CD4-positive, alpha-beta T cell (primary cell): ENCODE data around the gene MFSD6. TPM values are rescaled to one million over a fixed set of nuclear protein-coding genes. Genes with fewer than 3 reads are reported as not detected.

Source experiments
- ATAC-seq: fragments of 200-7000 bp; cut with Tn5 transposase; one replicate; pipeline ENCODE4 v1.10.0; 2022; ENCODE audit warnings: mild to moderate bottlenecking; ENCODE audit not compliant: poor library complexity
- CTCF ChIA-PET: fragments of 350-600 bp; sonication (Branson Sonifier 250); formaldehyde crosslinking; loops from one replicate; lab custom pipeline; 2021; ENCODE audit warnings: antibody characterized with exemption, inconsistent platforms; lab: Charles Lee
- POLR2A ChIA-PET: fragments of 350-600 bp; sonication (Branson Sonifier 250); formaldehyde crosslinking; loops from one replicate; lab custom pipeline; 2021; ENCODE audit warnings: antibody characterized with exemption, inconsistent platforms; lab: Charles Lee
- DNase-seq, 14 experiments: peaks; one replicate each; pipeline ENCODE4 v3.0.0-alpha.2; 2013 to 2020; ENCODE audit warnings: mixed read lengths in 2 of 14
- H3K27ac ChIP-seq, 2 donors: one replicate each; pipeline versions ENCODE4 v1.5.1 to v1.7.0; 2013; ENCODE audit warnings: low read length in 2 of 2, low read depth in 1 of 2, mild to moderate bottlenecking in 1 of 2
- H3K27me3 ChIP-seq, 2 experiments: 1 replicate in 1 of 2; 2 replicates in 1 of 2; pipeline versions ENCODE4 v1.6.1 to v1.7.0; 2013; ENCODE audit warnings: low read length in 2 of 2, control low read depth in 1 of 2, mild to moderate bottlenecking in 1 of 2, moderate library complexity in 1 of 2; ENCODE audit not compliant: insufficient read depth in 2 of 2, control insufficient read depth in 1 of 2
- H3K36me3 ChIP-seq: one replicate; pipeline ENCODE4 v1.6.1; 2013; ENCODE audit warnings: low read length, control low read depth; ENCODE audit not compliant: insufficient read depth
- H3K4me1 ChIP-seq: one replicate; pipeline ENCODE4 v1.6.1; 2013; ENCODE audit warnings: low read length, control low read depth; ENCODE audit not compliant: insufficient read depth
- H3K4me3 ChIP-seq: one replicate; pipeline ENCODE4 v1.5.1; 2013; ENCODE audit warnings: mild to moderate bottlenecking, low read length, moderate library complexity
- H3K9me3 ChIP-seq, 2 experiments: 1 replicate in 1 of 2; 2 replicates in 1 of 2; pipeline versions ENCODE4 v1.6.1 to v1.7.0; 2013; ENCODE audit warnings: low read length in 2 of 2, mild to moderate bottlenecking in 2 of 2, control low read depth in 1 of 2, moderate library complexity in 1 of 2; ENCODE audit not compliant: control insufficient read depth in 1 of 2, insufficient read depth in 1 of 2
- H3K27ac Mint-ChIP-seq: one replicate; pipeline ENCODE4 v1.8.0; 2020; ENCODE audit warnings: mixed read lengths
- H3K27me3 Mint-ChIP-seq: one replicate; pipeline ENCODE4 v1.8.0; 2021; ENCODE audit warnings: mixed read lengths
- H3K36me3 Mint-ChIP-seq: one replicate; pipeline ENCODE4 v1.8.0; 2021; ENCODE audit warnings: low read depth, mixed read lengths
- H3K4me1 Mint-ChIP-seq: one replicate; pipeline ENCODE4 v1.8.0; 2021; ENCODE audit warnings: low read depth, mixed read lengths
- H3K4me3 Mint-ChIP-seq: one replicate; pipeline ENCODE4 v1.8.0; 2020; ENCODE audit warnings: mild to moderate bottlenecking, mixed read lengths
- H3K9me3 Mint-ChIP-seq: one replicate; pipeline ENCODE4 v1.8.0; 2020; ENCODE audit warnings: mixed read lengths
- CTCF ChIP-seq: fragments of 200-600 bp; IDR thresholded peaks from one replicate; pipeline ENCODE4 v1.8.0; 2022; ENCODE audit warnings: antibody characterized with exemption, mild to moderate bottlenecking
- intact Hi-C, 2 experiments: fragments of 100-400 bp; cut with DNase I in 1 of 2; cut with micrococcal nuclease in 1 of 2; formaldehyde crosslinking; loops; one replicate each; pipeline versions ENCODE4 v1.15.1 to v1.9.0; 2023 to 2025; cut with DNase I, micrococcal nuclease
- total RNA-seq, 174 experiments: library from RNA in 2 of 174; stranded (reverse) in 2 of 174; gene quantifications; one replicate each; pipeline ENCODE4 v1.2.3 and lab custom pipeline; 2021 to 2026

The MFSD6 gene
- total RNA-seq, 2 experiments from 2014 or later, result 41.2 to 47.8 TPM

GRCh38 chr2:190527918-190528317 is 119.8 kb downstream of the MFSD6 start:
- Mint-ChIP-seq H3K36me3 (peaks cover 9% of the 10 kb centered on the region), H3K4me1 (peaks cover 75% of the 10 kb centered on the region), H3K27ac (no peak overlapping the region), H3K9me3 (no peaks in the 10 kb centered on the region), H3K4me3 (no peak overlapping the region), H3K27me3 (no peaks in the 10 kb centered on the region)
- TF ChIP-seq CTCF, result no peak
- Histone ChIP-seq H3K4me3 (no peak overlapping the region), H3K4me1 (peaks cover 43% of the 10 kb centered on the region), H3K27me3 (no peaks in the 10 kb centered on the region), H3K27ac (no peak overlapping the region), H3K9me3 (no peaks in the 10 kb centered on the region), H3K36me3 (peaks cover 9% of the 10 kb centered on the region)
- ChIA-PET CTCF (interaction anchor here (0.5 kb wide), 1 partner anchor 45 kb away, joined by 4 read pairs; no protein-coding TSS in a partner anchor), POLR2A (no interaction called here)
- intact Hi-C loops, result no loop called here
- ATAC-seq, result no peak
- DNase-seq, result no peak

- peaks cover 9% of the 10 kb centered on the region for H3K36me3 ChIP-seq
- H3K27me3 ChIP-seq, result no peaks in the 10 kb centered on the region
- Mint-ChIP-seq H3K36me3 (peaks cover 8% of the 10 kb centered on the region), H3K27me3 (no peaks in the 10 kb centered on the region), H3K27ac (peak overlapping the region; percentile 7), H3K4me1 (peaks cover 82% of the 10 kb centered on the region), H3K9me3 (no peaks in the 10 kb centered on the region), H3K4me3 (no peak overlapping the region)
- no peak overlapping the region for H3K4me3 ChIP-seq
- no peak overlapping the region for H3K27ac ChIP-seq
- peaks cover 49% of the 10 kb centered on the region for H3K4me1 ChIP-seq
- intact Hi-C loops, result no loop called here
- DNase-seq (no peak), ATAC-seq (no peak)
- no peak for TF ChIP-seq CTCF
- POLR2A ChIA-PET, result interaction anchor here (2.3 kb wide), 1 partner anchor 121 kb away, joined by 12 read pairs; the partner anchor contains the start of gene MFSD6
- H3K9me3 ChIP-seq, result no peaks in the 10 kb centered on the region
- CTCF ChIA-PET, result interaction anchor here (0.5 kb wide), 1 partner anchor 45 kb away, joined by 4 read pairs; no protein-coding TSS in a partner anchor
Measured at GRCh38 chr2:190528521-190529001, 120.4 kb downstream of the MFSD6 start.

GRCh38 chr2:190529486-190530247 is 121.5 kb downstream of the MFSD6 start:
- H3K27me3 Mint-ChIP-seq, result no peaks in the 10 kb centered on the region
- intact Hi-C loops, result loop anchor here (5.0 to 10.0 kb wide), 7 partner anchors 118 to 865 kb away; partner anchors contain the start of genes NAB1 (in 2 of the 2), ASNSD1 (in 1 of the 2), GLS (in 1 of the 2) and MFSD6 (in 1 of the 2)
- no peaks in the 10 kb centered on the region for H3K27me3 ChIP-seq
- DNase-seq (no peak), ATAC-seq (no peak)
- ChIA-PET POLR2A (interaction anchor here (1.1 to 2.3 kb wide), 3 partner anchors 9 to 122 kb away, joined by 4 to 12 read pairs (median 7); partner anchors contain the start of gene MFSD6), CTCF (interaction anchor here (1.4 kb wide), 1 partner anchor 151 kb away, joined by 5 read pairs; no protein-coding TSS in a partner anchor)
- peak overlapping the region; percentile 69 for H3K27ac Mint-ChIP-seq
- TF ChIP-seq CTCF, result no peak
- no peak overlapping the region for H3K27ac ChIP-seq
- peaks cover 9% of the 10 kb centered on the region for H3K36me3 Mint-ChIP-seq
- H3K4me1 ChIP-seq, result peaks cover 55% of the 10 kb centered on the region
- no peak overlapping the region for H3K4me3 Mint-ChIP-seq
- H3K4me1 Mint-ChIP-seq, result peaks cover 85% of the 10 kb centered on the region
- no peaks in the 10 kb centered on the region for H3K9me3 Mint-ChIP-seq
- H3K36me3 ChIP-seq, result peaks cover 5% of the 10 kb centered on the region
- no peaks in the 10 kb centered on the region for H3K9me3 ChIP-seq
- H3K4me3 ChIP-seq, result no peak overlapping the region
